GM18498 (cell line): ENCODE results near the gene ALLC.

Source experiments
- ATAC-seq: cut with Tn5 transposase; IDR thresholded peaks from one replicate; pipeline ENCODE4 v1.9.1; 2021; ENCODE audit warnings: mild to moderate bottlenecking, moderate library complexity; ENCODE audit not compliant: unreplicated experiment

Gene ALLC

GRCh38 chr2:3708576-3708975, 50.6 kb downstream of the ALLC start:
- no peak for ATAC-seq

- ATAC-seq, result no peak
Observed at GRCh38 chr2:3709225-3709624, 51.2 kb downstream of the ALLC start.

GRCh38 chr2:3712424-3712823, 54.4 kb downstream of the ALLC start:
- no peak for ATAC-seq

- no peak for ATAC-seq
Observed at GRCh38 chr2:3712831-3713503, 55.0 kb downstream of the ALLC start.

GRCh38 chr2:3718679-3719078, 60.7 kb downstream of the ALLC start:
- no peak for ATAC-seq

GRCh38 chr2:3725002-3725401, 67.0 kb downstream of the ALLC start:
- ATAC-seq, result no peak

- ATAC-seq, result no peak
Observed at GRCh38 chr2:3725458-3726250, 67.7 kb downstream of the ALLC start.

- no peak for ATAC-seq
Observed at GRCh38 chr2:3726511-3726910, 68.5 kb downstream of the ALLC start.

GRCh38 chr2:3727397-3728045, 69.5 kb downstream of the ALLC start:
- ATAC-seq, result no peak

- peak; percentile 48 for ATAC-seq
Observed at GRCh38 chr2:3728104-3729054, 70.4 kb downstream of the ALLC start.

GRCh38 chr2:3729055-3729448, 71.1 kb downstream of the ALLC start:
- no peak for ATAC-seq

- no peak for ATAC-seq
Observed at GRCh38 chr2:3729786-3730185, 71.8 kb downstream of the ALLC start.

GRCh38 chr2:3730646-3731045, 72.6 kb downstream of the ALLC start:
- ATAC-seq, result no peak

GRCh38 chr2:3731829-3732228, 73.8 kb downstream of the ALLC start:
- no peak for ATAC-seq

GRCh38 chr2:3736112-3736511, 78.1 kb downstream of the ALLC start:
- no peak for ATAC-seq

GRCh38 chr2:3737128-3737527, 79.1 kb downstream of the ALLC start:
- no peak for ATAC-seq

- no peak for ATAC-seq
Observed at GRCh38 chr2:3738454-3738853, 80.5 kb downstream of the ALLC start.

- no peak for ATAC-seq
Observed at GRCh38 chr2:3739313-3739712, 81.3 kb downstream of the ALLC start.

GRCh38 chr2:3741396-3741795, 83.4 kb downstream of the ALLC start:
- no peak for ATAC-seq

GRCh38 chr2:3741867-3742602, 84.0 kb downstream of the ALLC start:
- no peak for ATAC-seq
